ENCODE measurements around the gene PAX2. TPM values are rescaled to one million over a fixed set of nuclear protein-coding genes. Genes with fewer than 3 reads are reported as not detected.

The PAX2 gene
- total RNA-seq, 1 donor from 2014 or later, result 17.4 TPM

GRCh38 chr10:100723770-100724530 lies 21.4 kb upstream of the PAX2 start:
- H3K4me1 Mint-ChIP-seq (ENCODE audit: unreplicated experiment), result peaks cover 16% of the 10 kb centered on the region
- H3K27ac Mint-ChIP-seq (ENCODE audit: unreplicated experiment), result no peak overlapping the region
- DNase-seq (ENCODE audit: low spot score), result no peak
- peaks cover 20% of the 10 kb centered on the region for H3K27me3 Mint-ChIP-seq (ENCODE audit: unreplicated experiment)
- H3K9me3 Mint-ChIP-seq (ENCODE audit: unreplicated experiment), result no peaks in the 10 kb centered on the region
- H3K4me3 Mint-ChIP-seq (ENCODE audit: unreplicated experiment), result peak overlapping the region; percentile 49
- H3K36me3 Mint-ChIP-seq (ENCODE audit: low read depth, unreplicated experiment), result peaks cover 6% of the 10 kb centered on the region
- no peak for TF ChIP-seq CTCF (IDR thresholded peaks at IDR 0.05; ENCODE audit: unreplicated experiment)

GRCh38 chr10:100724531-100725027 lies 20.8 kb upstream of the PAX2 start:
- Mint-ChIP-seq H3K27ac (ENCODE audit: unreplicated experiment) (no peak overlapping the region), H3K4me3 (ENCODE audit: unreplicated experiment) (no peak overlapping the region), H3K27me3 (ENCODE audit: unreplicated experiment) (peaks cover 19% of the 10 kb centered on the region), H3K4me1 (ENCODE audit: unreplicated experiment) (peaks cover 18% of the 10 kb centered on the region), H3K36me3 (ENCODE audit: low read depth, unreplicated experiment) (peaks cover 6% of the 10 kb centered on the region), H3K9me3 (ENCODE audit: unreplicated experiment) (no peaks in the 10 kb centered on the region)
- DNase-seq (ENCODE audit: low spot score), result no peak
- TF ChIP-seq CTCF (IDR thresholded peaks at IDR 0.05; ENCODE audit: unreplicated experiment), result no peak

- Mint-ChIP-seq H3K4me1 (ENCODE audit: unreplicated experiment) (peaks cover 21% of the 10 kb centered on the region), H3K4me3 (ENCODE audit: unreplicated experiment) (peak overlapping the region; percentile 44), H3K27me3 (ENCODE audit: unreplicated experiment) (peaks cover 20% of the 10 kb centered on the region), H3K27ac (ENCODE audit: unreplicated experiment) (no peak overlapping the region), H3K36me3 (ENCODE audit: low read depth, unreplicated experiment) (peaks cover 6% of the 10 kb centered on the region), H3K9me3 (ENCODE audit: unreplicated experiment) (no peaks in the 10 kb centered on the region)
- no peak for DNase-seq (ENCODE audit: low spot score)
- no peak for TF ChIP-seq CTCF (IDR thresholded peaks at IDR 0.05; ENCODE audit: unreplicated experiment)
Observed at GRCh38 chr10:100725071-100725471, 20.3 kb upstream of the PAX2 start.

- Mint-ChIP-seq H3K36me3 (ENCODE audit: low read depth, unreplicated experiment) (peaks cover 6% of the 10 kb centered on the region), H3K4me1 (ENCODE audit: unreplicated experiment) (peaks cover 26% of the 10 kb centered on the region), H3K27ac (ENCODE audit: unreplicated experiment) (no peak overlapping the region), H3K27me3 (ENCODE audit: unreplicated experiment) (peaks cover 21% of the 10 kb centered on the region), H3K4me3 (ENCODE audit: unreplicated experiment) (no peak overlapping the region), H3K9me3 (ENCODE audit: unreplicated experiment) (no peaks in the 10 kb centered on the region)
- no peak for DNase-seq (ENCODE audit: low spot score)
- TF ChIP-seq CTCF (IDR thresholded peaks at IDR 0.05; ENCODE audit: unreplicated experiment), result no peak
Observed at GRCh38 chr10:100725869-100726426, 19.4 kb upstream of the PAX2 start.

GRCh38 chr10:100727808-100728207 lies 17.6 kb upstream of the PAX2 start:
- DNase-seq (ENCODE audit: low spot score), result no peak

More at GRCh38 chr10:100727808-100728207, 17.6 kb upstream of the PAX2 start:
- Mint-ChIP-seq H3K4me3 (ENCODE audit: unreplicated experiment) (no peak overlapping the region), H3K4me1 (ENCODE audit: unreplicated experiment) (peaks cover 41% of the 10 kb centered on the region), H3K9me3 (ENCODE audit: unreplicated experiment) (no peaks in the 10 kb centered on the region), H3K36me3 (ENCODE audit: low read depth, unreplicated experiment) (peaks cover 6% of the 10 kb centered on the region), H3K27ac (ENCODE audit: unreplicated experiment) (no peak overlapping the region), H3K27me3 (ENCODE audit: unreplicated experiment) (peaks cover 24% of the 10 kb centered on the region)
- TF ChIP-seq CTCF (IDR thresholded peaks at IDR 0.05; ENCODE audit: unreplicated experiment), result no peak
